GM21717 (cell line): Measurements from ENCODE around the gene KLF7.
A peak's percentile ranks its signal among the peaks of the same experiment; 100 is the strongest.

ENCODE experiments used
- ATAC-seq: cut with Tn5 transposase; IDR thresholded peaks from one replicate; pipeline ENCODE4 v1.9.1; 2021; ENCODE audit warnings: mild to moderate bottlenecking, moderate library complexity; ENCODE audit not compliant: unreplicated experiment

KLF7 gene

GRCh38 chr2:207167099-207167923 is 1.6 kb upstream of the KLF7 start:
- peak; percentile 2 for ATAC-seq

- ATAC-seq = peak; percentile 56
Measured at GRCh38 chr2:207166349-207167098, 776 bp upstream of the KLF7 start.

- peak; percentile 95 for ATAC-seq
Measured at GRCh38 chr2:207166039-207166348, 246 bp upstream of the KLF7 start.

DNA sequence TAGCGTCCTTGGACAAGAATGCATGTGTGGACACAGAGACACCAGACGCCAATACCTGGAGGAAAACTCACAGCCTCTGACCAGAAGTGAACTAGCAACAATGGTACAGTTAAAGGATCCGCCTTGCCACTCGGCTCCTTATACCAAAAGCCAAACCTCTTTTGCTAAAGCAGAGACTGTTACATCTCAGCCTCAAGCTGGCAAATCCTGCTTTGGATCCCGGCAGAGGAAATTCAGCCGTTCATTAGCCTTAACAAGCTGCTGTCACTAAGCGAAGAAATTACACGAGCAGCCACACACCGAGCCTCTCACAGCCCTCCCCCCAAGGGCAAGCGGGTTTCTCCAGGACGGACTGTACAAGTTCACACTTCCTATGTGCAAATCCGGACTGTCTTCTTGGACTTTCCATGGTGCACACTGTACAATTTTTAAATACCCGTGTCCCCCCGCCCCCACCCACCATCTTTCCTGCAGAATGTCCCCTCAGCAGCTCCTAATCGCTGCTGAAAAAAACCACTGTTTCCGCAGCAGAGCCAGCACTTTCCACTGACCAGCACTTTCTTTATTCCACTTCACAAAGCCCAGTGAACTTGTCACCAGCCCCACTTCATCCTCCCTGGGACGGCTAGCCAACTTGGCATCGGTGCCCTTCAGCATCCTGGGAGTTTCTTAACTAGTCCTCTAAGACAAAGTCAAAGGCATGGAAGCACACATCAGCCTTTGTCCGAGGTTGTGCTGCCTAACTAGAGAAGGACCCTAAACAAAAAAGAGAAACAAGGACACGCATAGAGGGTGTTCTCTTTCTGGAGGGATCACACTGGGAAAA is 1.5 kb downstream of the KLF7 start:
- ATAC-seq = no peak

DNA sequence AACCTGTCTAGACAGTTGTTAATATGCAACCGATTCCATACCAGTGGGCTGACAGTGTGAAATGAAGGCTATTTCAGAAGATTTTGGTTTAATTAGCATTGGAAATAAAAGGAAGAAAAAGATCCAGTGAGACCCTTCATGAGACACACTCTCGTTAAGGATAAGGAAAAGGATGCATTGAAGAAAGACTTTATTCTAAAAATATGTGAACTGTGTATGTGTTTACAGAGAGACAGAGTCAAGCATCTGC is 2.1 kb downstream of the KLF7 start:
- no peak for ATAC-seq

DNA sequence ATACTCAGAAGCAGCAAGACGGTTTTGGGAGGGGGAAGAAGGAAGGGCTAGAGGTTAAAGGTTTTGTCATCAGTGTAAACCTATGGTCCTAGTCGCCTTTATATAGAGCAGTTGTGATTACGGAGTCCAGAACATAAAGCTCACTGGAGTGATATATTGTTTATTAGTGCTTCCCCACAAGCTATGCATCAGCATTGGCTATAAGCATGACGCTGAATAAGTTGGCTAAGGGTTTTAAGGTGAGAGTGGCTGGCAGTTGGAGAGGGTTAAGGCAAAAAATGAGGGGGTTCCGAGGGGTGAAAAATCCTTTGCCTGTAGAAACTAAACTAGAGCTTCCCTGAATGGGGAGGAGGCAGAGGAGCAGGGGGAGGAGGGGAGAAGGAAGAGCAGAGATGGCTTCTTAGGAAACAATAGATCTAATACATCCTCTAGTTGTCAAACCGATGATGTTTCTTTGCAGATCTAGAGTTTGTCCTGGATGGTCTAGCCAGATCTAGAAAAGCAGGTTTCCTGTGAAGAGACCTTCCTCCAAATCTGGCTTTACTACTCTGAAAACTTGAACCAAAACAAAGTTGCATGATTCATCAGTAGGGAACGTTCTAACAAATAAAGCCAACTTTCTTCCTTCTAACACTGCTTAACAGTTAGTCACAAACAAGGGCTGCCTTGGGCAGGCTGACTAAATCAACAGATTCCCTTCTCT is 2.5 kb downstream of the KLF7 start:
- ATAC-seq = no peak

- no peak for ATAC-seq
Measured at GRCh38 chr2:207162316-207162715, 3.4 kb downstream of the KLF7 start.

DNA sequence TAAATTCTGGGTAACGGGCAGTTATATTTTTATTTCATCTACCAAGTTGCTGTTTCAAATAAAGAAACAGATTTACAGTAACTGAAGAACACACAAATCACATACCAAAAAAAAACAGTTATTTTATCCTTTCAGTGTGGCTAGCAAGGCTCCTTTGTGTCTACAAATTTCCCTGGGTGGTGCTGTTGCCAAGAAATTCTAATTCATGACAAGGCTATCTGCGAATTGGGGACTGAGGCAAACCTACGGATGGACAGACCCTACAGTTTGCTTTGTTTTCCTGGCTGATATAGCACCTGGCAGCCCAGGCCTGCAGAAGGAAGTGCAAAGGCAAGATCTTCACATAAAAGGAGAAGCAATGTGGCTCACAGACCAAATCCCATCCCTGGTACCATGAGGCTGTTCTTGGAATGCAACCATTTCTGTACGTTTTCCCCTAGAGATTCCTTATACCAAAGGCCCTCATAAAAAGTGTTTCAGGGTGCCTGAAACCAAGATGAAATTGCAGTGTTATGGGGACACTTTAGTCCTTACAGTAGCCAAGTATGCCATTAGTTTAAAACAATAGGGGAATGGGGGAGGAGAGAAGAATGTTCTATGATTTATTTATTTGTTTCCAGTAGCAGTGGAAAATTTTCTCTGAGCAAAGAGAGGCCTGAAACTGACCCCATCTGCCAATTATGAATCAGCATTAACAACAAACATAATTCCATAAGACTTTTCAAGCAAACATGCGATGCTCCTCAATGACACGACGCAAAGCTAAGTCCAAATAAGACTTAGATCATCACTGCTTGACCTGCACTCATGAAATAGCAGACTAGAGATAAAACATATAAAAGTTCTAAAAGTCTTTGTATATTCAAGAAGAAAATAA is 4.3 kb downstream of the KLF7 start:
- no peak for ATAC-seq

DNA sequence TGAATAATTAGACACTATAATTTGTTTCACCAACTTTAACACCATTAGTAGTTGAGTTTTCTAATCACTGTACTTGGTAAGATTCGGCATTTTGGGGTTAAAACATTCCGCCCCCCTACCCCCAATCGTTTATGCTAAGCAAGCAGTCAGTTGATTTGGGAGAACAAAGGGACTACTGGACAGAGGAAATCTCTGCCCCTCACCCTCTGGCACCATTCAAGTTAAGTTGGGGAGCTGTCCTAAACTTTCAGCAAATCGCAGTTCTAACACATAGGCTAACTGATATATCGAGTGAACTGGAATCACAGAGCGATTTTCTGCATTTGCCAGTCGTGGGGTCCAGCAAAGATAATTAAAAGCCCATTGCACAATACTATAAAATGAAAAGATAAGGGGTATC is 5.6 kb downstream of the KLF7 start:
- ATAC-seq = no peak

DNA sequence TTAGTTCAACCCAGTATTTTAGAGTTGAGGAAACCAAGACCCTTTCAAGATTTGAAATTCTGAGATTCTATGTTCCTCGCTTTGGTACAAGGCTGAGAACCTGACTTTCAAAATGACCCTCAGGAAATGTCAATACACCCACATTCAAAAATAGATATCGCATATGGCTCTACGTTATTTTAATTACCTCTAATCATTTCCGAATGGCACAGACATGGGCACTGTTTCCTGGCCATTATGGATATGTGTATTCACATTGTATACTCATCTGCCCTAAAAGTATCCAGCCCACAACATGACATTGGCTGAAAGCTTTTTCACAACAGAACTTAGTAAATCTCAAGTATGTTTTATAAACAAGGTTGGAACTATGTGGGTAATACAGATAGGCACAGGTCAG is 6.7 kb downstream of the KLF7 start:
- no peak for ATAC-seq

- ATAC-seq = no peak
Measured at GRCh38 chr2:207157731-207158130, 8.0 kb downstream of the KLF7 start.

- ATAC-seq = no peak
Measured at GRCh38 chr2:207157162-207157481, 8.6 kb downstream of the KLF7 start.

- ATAC-seq = peak; percentile 72
Measured at GRCh38 chr2:207156451-207157161, 9.1 kb downstream of the KLF7 start.

DNA sequence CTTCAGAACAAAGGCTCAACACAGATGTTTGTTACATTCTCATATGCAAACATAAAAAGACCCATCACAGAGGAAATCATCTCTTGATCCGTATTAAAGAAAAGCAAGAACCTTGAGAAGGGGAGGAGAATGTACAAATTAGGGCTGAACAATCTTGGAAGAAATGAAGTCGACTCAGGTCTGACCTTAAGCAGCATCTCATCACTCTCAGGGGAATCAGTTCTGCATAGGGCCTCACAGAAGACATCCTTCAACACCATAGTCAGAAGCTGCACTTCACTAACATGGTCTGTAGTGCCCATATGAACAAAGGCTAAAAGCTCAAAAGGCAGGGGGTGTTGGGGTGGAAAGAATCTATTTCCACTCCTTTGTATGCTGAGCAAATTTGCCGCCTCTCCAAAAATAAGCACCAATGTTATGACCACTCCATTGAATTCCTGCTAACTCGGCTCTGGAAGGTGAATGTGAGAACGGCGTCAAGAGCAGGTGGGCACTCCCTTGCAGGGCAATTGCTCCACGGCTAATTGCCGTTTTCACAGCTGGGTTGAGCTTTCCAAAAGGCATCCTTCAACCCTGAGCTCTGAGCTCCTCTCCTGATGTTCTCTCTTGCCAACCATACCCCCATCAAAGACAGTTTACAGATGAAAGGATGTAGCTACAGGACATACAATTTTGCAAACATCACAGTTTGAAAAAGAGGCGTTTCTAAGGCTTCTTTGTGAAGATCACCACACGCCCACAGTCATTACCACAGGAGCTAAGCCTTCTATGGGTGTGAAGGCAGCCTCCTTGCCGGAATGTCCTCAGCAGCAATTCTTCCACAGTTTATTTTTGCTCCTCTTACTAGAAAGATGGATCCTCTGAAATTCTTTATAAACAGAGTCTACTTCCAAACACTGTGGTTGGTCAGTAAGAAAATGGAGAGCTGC is 10.0 kb downstream of the KLF7 start:
- ATAC-seq = no peak

- ATAC-seq = no peak
Measured at GRCh38 chr2:207154556-207155510, 10.9 kb downstream of the KLF7 start.

DNA sequence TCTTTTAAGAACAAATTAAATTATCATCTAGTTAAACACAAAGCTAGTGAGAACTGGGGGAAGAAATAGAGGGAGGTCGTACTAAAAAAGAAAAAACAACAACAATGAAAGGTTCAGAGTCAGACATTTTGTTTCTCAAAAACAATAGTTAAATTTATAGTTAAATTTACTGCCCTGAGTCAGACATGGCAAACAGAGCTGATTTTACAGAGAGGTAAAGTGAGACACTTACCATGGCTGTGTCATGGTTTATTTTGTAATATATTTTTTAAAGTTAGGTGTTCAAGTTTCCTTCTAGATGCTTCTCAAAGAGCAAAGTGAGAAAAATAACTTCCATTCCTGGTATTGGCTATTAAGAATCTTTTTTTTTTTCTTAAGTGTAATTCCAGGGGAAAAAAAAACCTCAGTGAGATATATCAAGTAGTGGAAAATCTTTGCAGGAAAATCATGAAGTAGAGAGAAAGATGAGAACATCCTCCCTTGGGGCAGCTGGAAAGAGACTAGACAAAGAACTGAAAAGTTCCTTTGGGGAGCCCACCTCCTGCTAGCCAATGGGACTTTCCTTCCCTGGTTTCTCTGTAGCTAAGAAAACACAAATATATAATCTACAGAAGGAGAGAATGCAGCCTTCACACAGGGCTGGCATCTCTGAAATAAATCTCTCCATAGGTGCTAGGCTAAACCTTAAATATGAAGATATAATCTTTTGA is 12.3 kb downstream of the KLF7 start:
- ATAC-seq = no peak

GRCh38 chr2:207151048-207151447 is 14.7 kb downstream of the KLF7 start:
- ATAC-seq = no peak
